Endothelial cell of umbilical vein (primary cell): ENCODE results near the gene SUPT3H. TPM values are rescaled to one million over a fixed set of nuclear protein-coding genes. Genes with fewer than 3 reads are reported as not detected.

Experiments used
- BruUV-seq: library from RNA; stranded (reverse); fragments of 400-500 nt; replicated peaks from 2 replicates; lab custom pipeline; 2021; lab: Mats Ljungman, UMichigan
- CTCF ChIA-PET: fragments of 300-600, 350-600 bp; sonication (Branson Sonifier 250); formaldehyde crosslinking; loops from one replicate; lab custom pipeline; 2021; ENCODE audit warnings: antibody characterized with exemption, inconsistent platforms; lab: Charles Lee
- POLR2A ChIA-PET: fragments of 300-600, 350-600 bp; sonication (Branson Sonifier 250); formaldehyde crosslinking; loops from one replicate; lab custom pipeline; 2021; ENCODE audit warnings: antibody characterized with exemption, inconsistent platforms; lab: Charles Lee
- DNase-seq: peaks from one replicate; pipeline ENCODE4 v3.0.0-alpha.2; 2011; ENCODE audit warnings: low read depth, low spot score
- FAIRE-seq: peaks from 2 replicates; lab custom pipeline; 2011; peaks lifted over from hg19 to GRCh38; lab: Jason Lieb, UNC
- H2AFZ ChIP-seq: 2 replicates; pipeline ENCODE4 v1.6.0; 2012; ENCODE audit warnings: low read depth, low read length, control low read depth, inconsistent platforms
- H3K27ac ChIP-seq: 2 replicates; pipeline ENCODE4 v1.5.1; 2011; ENCODE audit warnings: low read depth, mild to moderate bottlenecking, control low read depth, low read length, moderate library complexity; ENCODE audit not compliant: insufficient read depth
- H3K27me3 ChIP-seq, 2 experiments: 2 replicates each; pipeline versions ENCODE4 v1.6.0 to v1.6.1; 2011; ENCODE audit warnings: low read length in 2 of 2, mixed read lengths in 1 of 2; ENCODE audit not compliant: control insufficient read depth in 2 of 2, insufficient read depth in 2 of 2
- H3K36me3 ChIP-seq, 2 experiments: 2 replicates in 1 of 2; 3 replicates in 1 of 2; pipeline ENCODE4 v1.5.1; 2011; ENCODE audit warnings: low read length in 2 of 2, mild to moderate bottlenecking in 1 of 2, moderate library complexity in 1 of 2; ENCODE audit not compliant: control insufficient read depth in 2 of 2, insufficient read depth in 2 of 2; ENCODE audit errors: extremely low read depth in 1 of 2
- H3K4me1 ChIP-seq: 3 replicates; pipeline ENCODE4 v1.5.1; 2011; ENCODE audit warnings: mild to moderate bottlenecking, low read length; ENCODE audit not compliant: control insufficient read depth, insufficient read depth; ENCODE audit errors: extremely low read depth
- H3K4me2 ChIP-seq: 2 replicates; pipeline ENCODE4 v1.6.1; 2011; ENCODE audit warnings: low read length, control low read depth, mixed read lengths; ENCODE audit not compliant: insufficient read depth
- H3K4me3 ChIP-seq, 3 experiments: fragments of 200-600 bp in 1 of 3; sonication (generic), shearing (Covaris generic) in 1 of 3; replicated peaks in 1 of 3; 2 replicates each; pipeline ENCODE4 v1.5.1; 2011 to 2016; ENCODE audit warnings: control low read depth in 3 of 3, low read length in 3 of 3, mild to moderate bottlenecking in 2 of 3, inconsistent platforms in 1 of 3, low read depth in 1 of 3, moderate library complexity in 1 of 3; ENCODE audit not compliant: insufficient read depth in 1 of 3
- H3K79me2 ChIP-seq: 2 replicates; pipeline ENCODE4 v1.6.0; 2012; ENCODE audit warnings: low read length, inconsistent platforms; ENCODE audit not compliant: control insufficient read depth, insufficient read depth
- H3K9ac ChIP-seq: replicated peaks from 2 replicates; pipeline ENCODE3; 2011; ENCODE audit warnings: low read length, control low read depth; ENCODE audit not compliant: insufficient read depth; ENCODE audit errors: extremely low read depth
- H3K9me1 ChIP-seq: replicated peaks from 3 replicates; pipeline ENCODE4 v1.6.0; 2011; ENCODE audit warnings: mild to moderate bottlenecking, low read length; ENCODE audit not compliant: control insufficient read depth, insufficient read depth; ENCODE audit errors: extremely low read depth
- H3K9me3 ChIP-seq: replicated peaks from 2 replicates; pipeline ENCODE4 v1.5.1; 2012; ENCODE audit warnings: low read length, inconsistent platforms; ENCODE audit not compliant: control insufficient read depth, insufficient read depth
- H4K20me1 ChIP-seq: replicated peaks from 2 replicates; pipeline ENCODE3; 2011; ENCODE audit warnings: mild to moderate bottlenecking, low read length; ENCODE audit not compliant: control insufficient read depth, insufficient read depth; ENCODE audit errors: extremely low read depth
- CTCF ChIP-seq, 2 donors: IDR thresholded peaks; 1 replicate in 1 of 2; 2 replicates in 1 of 2; pipeline ENCODE4 v1.5.1; 2011; ENCODE audit warnings: low read length in 2 of 2, mild to moderate bottlenecking in 2 of 2, moderate library complexity in 2 of 2, control low read depth in 1 of 2, inconsistent platforms in 1 of 2, low read depth in 1 of 2; ENCODE audit not compliant: insufficient read depth in 1 of 2; ENCODE audit errors: extremely low read depth in 1 of 2
- EZH2 ChIP-seq: IDR thresholded peaks from 2 replicates; pipeline ENCODE4 v1.6.1; 2012; ENCODE audit warnings: borderline replicate concordance, low read depth, mild to moderate bottlenecking, moderate library complexity, low read length, inconsistent platforms; ENCODE audit not compliant: severe bottlenecking
- FOS ChIP-seq: IDR thresholded peaks from 2 replicates; pipeline ENCODE4 v1.6.1; 2011; ENCODE audit warnings: mild to moderate bottlenecking, low read length, moderate library complexity, borderline replicate concordance; ENCODE audit not compliant: insufficient read depth
- GATA2 ChIP-seq: IDR thresholded peaks from 2 replicates; pipeline ENCODE4 v1.7.0; 2011; ENCODE audit warnings: low read depth, mild to moderate bottlenecking, moderate library complexity, mixed read lengths, low read length; ENCODE audit not compliant: insufficient read length, insufficient read depth
- JUN ChIP-seq: IDR thresholded peaks from 2 replicates; pipeline ENCODE4 v1.6.1; 2011; ENCODE audit warnings: borderline replicate concordance, low read depth; ENCODE audit not compliant: insufficient read length, insufficient read depth
- MAX ChIP-seq: IDR thresholded peaks from 2 replicates; pipeline ENCODE4 v1.6.1; 2011; ENCODE audit not compliant: insufficient read depth, insufficient read length
- MYC ChIP-seq: IDR thresholded peaks from one replicate; pipeline ENCODE4 v1.6.1; 2011; ENCODE audit warnings: mild to moderate bottlenecking, low read depth, low read length
- POLR2A ChIP-seq: IDR thresholded peaks from 2 replicates; pipeline ENCODE4 v1.6.1; 2012; ENCODE audit warnings: low read depth, mild to moderate bottlenecking, control low read depth, low read length
- POLR2AphosphoS5 ChIP-seq: IDR thresholded peaks from 2 replicates; pipeline ENCODE4 v1.6.1; 2012; ENCODE audit warnings: low read depth, mild to moderate bottlenecking, control low read depth, low read length, moderate library complexity; ENCODE audit not compliant: insufficient read depth
- dilution Hi-C: fragments of 300-500 bp; cut with MboI; formaldehyde crosslinking; loops from one replicate; pipeline ENCODE4 v1.15.0; 2019; ENCODE audit warnings: low sequenced_read_pairs; ENCODE audit not compliant: extremely low pct_ligation_motif_present
- intact Hi-C: fragments of 100-400 bp; cut with micrococcal nuclease; formaldehyde crosslinking; loops from one replicate; pipeline ENCODE4 v1.10.0; 2022
- polyA plus RNA-seq, 4 experiments: library from polyadenylated mRNA; depleted of rRNA in 3 of 4; stranded (reverse) in 3 of 4; unstranded in 1 of 4; fragments of >200 nt; gene quantifications; 2 replicates each; pipeline versions ENCODE4 v1.2.1 to v1.2.3, GENCODE V29; 2011 to 2012; ENCODE audit warnings: missing spikeins in 1 of 4
- total RNA-seq: library from RNA; stranded (reverse); gene quantifications from 2 replicates; pipeline ENCODE4 v1.2.3, GENCODE V29; 2021

Gene SUPT3H
- total and polyA plus RNA-seq, 2 donors (not counting 3 experiments of a cell fraction or from before 2014, with no cell fraction given) = 8.3 to 9.8 TPM

- ChIA-PET POLR2A (no interaction called here), CTCF (no interaction called here)
- dilution Hi-C loops = no loop called here
- H4K20me1 ChIP-seq = no peaks in the 10 kb centered on the region
- no peaks in the 10 kb centered on the region for H3K36me3 ChIP-seq
- FAIRE-seq = no peak
- H3K9me1 ChIP-seq = no peaks in the 10 kb centered on the region
- no peak overlapping the region for H3K27ac ChIP-seq
- BruUV-seq = no TSS peak
- H3K4me3 ChIP-seq = no peak overlapping the region
- no peak for TF ChIP-seq MAX
- no peak for TF ChIP-seq MYC
- no peak for TF ChIP-seq GATA2
- TF ChIP-seq FOS = no peak
- TF ChIP-seq POLR2A = no peak
- TF ChIP-seq EZH2 = no peak
- TF ChIP-seq CTCF (IDR thresholded peaks at IDR 0.05; ENCODE audit: extremely low read depth in 1 of 2, insufficient read depth in 1 of 2, low read depth in 1 of 2, low read length in 2 of 2) = no peak
- no peak for TF ChIP-seq POLR2AphosphoS5
- no peak for TF ChIP-seq JUN
- H3K79me2 ChIP-seq = no peaks in the 10 kb centered on the region
- intact Hi-C loops = no loop called here
- no peaks in the 10 kb centered on the region for H3K4me1 ChIP-seq
- DNase-seq = no peak
- no peaks in the 10 kb centered on the region for H3K9me3 ChIP-seq
- no peak overlapping the region for H2AFZ ChIP-seq
- no peak overlapping the region for H3K9ac ChIP-seq
- peaks cover 4 to 9% of the 10 kb centered on the region in 2 experiments for H3K27me3 ChIP-seq
- H3K4me2 ChIP-seq = no peak overlapping the region
Measured at GRCh38 chr6:45388328-45388727, 10.6 kb upstream of the SUPT3H start.
